GM12801 (cell line): ENCODE results near the gene CNR2.

Experiments used
- TF ChIP-seq, protein P1 (sequence below): IDR thresholded peaks from one replicate; pipeline ENCODE4 v1.5.1; 2011; ENCODE audit warnings: control low read depth; ENCODE audit not compliant: insufficient read length; ENCODE audit errors: extremely low read depth

CNR2 gene

DNA sequence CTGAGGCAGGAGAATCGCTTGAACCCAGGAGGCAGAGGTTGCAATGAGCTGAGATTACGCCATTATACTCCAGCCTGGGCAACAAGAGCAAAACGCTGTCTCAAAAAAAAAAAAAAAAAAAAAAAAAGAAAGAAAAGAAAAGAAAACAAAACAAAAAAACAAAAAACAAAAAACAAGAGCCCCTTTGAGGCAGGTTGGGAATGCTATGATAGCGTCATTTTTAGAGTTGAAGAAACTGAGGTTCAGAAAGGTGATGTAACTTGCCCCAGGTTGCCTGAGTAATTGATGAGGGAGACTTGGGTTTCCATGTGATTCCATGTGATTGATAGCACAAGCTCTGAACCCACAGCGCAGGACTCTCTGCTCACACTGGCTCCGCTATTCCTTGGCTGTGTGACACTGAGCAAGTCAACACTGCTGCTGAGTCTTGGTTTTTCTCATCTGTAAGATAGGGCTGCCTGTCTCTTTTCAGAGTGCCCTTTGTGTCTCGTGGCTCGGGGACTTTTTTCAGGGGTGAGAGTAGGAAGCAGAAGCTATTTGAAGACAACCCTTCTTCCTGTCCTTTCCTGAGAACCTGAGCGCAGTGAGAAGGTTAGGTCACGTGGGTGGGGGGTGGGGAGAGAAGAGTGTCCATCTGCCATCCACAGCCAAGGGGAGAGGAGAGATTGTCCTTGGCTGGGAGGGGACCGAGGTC lies 2.5 kb downstream of the CNR2 start:
- TF ChIP-seq, protein P1, sequence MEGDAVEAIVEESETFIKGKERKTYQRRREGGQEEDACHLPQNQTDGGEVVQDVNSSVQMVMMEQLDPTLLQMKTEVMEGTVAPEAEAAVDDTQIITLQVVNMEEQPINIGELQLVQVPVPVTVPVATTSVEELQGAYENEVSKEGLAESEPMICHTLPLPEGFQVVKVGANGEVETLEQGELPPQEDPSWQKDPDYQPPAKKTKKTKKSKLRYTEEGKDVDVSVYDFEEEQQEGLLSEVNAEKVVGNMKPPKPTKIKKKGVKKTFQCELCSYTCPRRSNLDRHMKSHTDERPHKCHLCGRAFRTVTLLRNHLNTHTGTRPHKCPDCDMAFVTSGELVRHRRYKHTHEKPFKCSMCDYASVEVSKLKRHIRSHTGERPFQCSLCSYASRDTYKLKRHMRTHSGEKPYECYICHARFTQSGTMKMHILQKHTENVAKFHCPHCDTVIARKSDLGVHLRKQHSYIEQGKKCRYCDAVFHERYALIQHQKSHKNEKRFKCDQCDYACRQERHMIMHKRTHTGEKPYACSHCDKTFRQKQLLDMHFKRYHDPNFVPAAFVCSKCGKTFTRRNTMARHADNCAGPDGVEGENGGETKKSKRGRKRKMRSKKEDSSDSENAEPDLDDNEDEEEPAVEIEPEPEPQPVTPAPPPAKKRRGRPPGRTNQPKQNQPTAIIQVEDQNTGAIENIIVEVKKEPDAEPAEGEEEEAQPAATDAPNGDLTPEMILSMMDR = no peak

DNA sequence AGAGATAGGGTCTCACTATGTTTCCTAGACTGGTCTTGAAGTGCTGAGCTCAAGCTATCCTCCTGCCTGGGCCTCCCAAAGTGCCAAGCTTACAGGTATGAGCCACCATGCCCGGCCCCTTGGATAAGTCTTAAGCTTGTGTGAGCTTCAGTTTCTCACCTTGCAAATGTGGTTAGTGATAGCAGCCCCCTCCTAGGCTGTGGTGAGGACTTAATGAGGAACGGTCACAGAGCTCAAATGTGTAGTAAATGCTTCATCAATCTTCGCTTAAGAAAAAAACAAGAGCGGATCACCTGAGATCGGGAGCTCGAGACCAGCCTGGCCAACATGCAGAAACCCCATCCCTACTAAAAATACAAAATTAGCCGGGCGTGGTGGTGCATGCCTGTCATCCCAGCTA lies 3.0 kb downstream of the CNR2 start:
- TF ChIP-seq, protein P1 = no peak

DNA sequence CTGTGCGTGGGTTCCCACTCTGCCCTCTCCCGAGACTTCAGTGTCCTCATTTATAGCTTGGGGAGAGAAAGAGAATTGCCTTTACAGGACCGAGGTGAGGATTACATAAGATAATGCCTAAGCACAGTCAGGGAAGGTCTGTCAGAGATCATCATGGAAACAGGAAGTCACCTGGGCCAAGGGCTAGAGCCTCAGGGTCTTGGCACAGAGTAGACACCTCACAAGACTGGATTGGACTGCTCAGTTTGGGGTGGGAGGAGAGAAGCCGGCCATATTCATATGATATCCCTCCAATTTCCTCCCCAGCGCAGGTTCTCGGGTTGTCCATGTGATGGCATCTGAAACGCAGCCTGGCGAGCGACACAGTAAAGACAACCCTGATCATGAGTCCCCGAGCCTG lies 3.8 kb downstream of the CNR2 start:
- TF ChIP-seq, protein P1 = no peak

GRCh38 chr1:23908453-23909341 lies 4.5 kb downstream of the CNR2 start:
- TF ChIP-seq, protein P1 = no peak

DNA sequence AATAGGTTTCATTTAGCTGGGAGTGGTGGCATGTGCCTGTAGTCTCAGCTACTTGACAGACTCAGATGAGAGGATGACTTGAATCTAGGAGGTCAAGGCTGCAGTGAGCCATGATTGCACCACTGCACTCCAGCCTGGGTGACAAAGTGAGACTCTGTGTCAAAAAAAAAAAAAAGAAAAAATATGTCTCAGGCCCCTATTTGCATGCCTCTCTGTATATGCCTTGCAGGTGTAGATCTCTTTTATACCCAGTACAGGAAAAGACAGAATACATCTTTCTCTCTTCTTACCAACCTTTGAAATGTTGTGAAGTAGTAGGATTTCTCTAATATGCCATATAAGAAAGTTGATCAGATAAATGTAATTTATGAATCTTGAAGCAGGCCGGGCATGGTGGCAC lies 6.4 kb downstream of the CNR2 start:
- TF ChIP-seq, protein P1 = no peak

- TF ChIP-seq, protein P1 = no peak
Measured at GRCh38 chr1:23905461-23906025, 7.6 kb downstream of the CNR2 start.

- TF ChIP-seq, protein P1 = no peak
Measured at GRCh38 chr1:23904748-23905357, 8.3 kb downstream of the CNR2 start.
